GM21447 (cell line): Measurements from ENCODE around the gene EXOC3L4.
A peak's percentile ranks its signal among the peaks of the same experiment; 100 is the strongest.

Experiments used
- ATAC-seq: cut with Tn5 transposase; IDR thresholded peaks from one replicate; pipeline ENCODE4 v1.9.1; 2021; ENCODE audit not compliant: unreplicated experiment

The EXOC3L4 gene

GRCh38 chr14:103130017-103130764, 35.7 kb downstream of the EXOC3L4 start:
- ATAC-seq, result no peak

DNA sequence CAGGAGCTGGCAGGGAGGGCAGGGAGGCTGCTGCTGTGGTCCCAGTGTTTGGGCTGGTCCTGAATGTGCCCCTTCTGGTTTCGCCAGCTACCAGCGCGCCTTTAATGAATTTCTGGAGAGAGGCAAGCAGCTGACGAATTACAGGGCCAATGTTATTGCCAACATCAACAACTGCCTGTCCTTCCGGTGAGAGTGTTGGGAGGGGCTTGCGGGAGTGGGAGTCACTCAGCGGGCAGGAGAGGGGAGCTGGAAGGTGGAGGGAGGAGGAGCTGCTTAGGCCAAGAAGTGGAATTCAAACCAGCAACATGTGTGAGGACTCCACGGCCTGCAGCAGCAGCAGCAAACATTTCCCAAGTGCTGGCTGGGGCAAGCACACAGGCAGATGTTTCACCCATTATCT, 36.4 kb downstream of the EXOC3L4 start:
- no peak for ATAC-seq

DNA sequence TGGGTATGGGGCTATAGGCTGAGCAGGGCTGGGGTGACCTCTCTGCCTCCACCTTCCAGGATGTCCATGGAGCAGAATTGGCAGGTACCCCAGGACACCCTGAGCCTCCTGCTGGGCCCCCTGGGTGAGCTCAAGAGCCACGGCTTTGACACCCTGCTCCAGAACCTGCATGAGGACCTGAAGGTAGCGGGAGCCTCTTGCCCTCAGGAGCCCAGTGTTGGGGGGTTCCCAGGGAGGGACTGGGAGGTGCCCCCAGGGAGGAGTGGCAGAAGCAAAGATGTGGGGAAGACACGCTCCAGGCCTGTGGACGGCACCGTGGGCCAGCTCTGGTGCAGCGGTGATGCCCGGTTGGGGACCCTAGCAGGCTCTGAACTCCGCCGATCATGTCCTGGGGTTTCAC, 37.1 kb downstream of the EXOC3L4 start:
- ATAC-seq, result no peak

DNA sequence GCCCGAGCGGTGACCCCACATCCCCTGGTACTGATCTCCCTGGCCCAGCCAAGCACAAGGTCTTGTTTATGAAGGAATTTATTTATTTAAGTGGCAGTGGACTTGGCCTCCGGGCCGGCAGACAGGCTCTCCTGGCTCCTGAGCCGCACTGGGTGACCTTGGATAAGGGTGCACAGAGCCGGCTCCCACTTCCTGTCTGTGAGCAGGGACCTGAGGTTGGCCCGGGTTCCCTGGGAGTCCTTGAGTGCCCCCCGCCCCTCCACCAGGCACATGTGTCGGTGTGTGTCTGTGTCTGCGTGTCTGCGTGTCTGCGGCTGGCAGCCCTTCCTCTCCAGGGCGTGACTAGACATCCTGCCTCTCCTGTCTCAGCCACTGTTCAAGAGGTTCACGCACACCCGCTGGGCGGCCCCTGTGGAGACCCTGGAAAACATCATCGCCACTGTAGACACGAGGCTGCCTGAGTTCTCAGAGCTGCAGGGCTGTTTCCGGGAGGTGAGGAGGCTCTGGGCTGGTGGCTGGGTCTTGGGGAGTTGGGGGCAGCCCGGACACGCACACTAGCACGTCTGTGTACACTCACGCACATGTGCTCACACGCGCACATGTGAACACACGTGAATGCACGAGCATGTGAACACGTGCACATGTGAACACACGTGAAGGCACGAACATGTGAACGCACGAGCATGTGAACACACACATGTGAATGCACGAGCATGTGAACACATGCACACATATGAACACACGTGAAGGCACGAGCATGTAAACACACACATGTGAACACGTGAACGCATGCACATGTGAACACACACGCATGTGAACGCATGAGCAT, 38.1 kb downstream of the EXOC3L4 start:
- ATAC-seq, result no peak

DNA sequence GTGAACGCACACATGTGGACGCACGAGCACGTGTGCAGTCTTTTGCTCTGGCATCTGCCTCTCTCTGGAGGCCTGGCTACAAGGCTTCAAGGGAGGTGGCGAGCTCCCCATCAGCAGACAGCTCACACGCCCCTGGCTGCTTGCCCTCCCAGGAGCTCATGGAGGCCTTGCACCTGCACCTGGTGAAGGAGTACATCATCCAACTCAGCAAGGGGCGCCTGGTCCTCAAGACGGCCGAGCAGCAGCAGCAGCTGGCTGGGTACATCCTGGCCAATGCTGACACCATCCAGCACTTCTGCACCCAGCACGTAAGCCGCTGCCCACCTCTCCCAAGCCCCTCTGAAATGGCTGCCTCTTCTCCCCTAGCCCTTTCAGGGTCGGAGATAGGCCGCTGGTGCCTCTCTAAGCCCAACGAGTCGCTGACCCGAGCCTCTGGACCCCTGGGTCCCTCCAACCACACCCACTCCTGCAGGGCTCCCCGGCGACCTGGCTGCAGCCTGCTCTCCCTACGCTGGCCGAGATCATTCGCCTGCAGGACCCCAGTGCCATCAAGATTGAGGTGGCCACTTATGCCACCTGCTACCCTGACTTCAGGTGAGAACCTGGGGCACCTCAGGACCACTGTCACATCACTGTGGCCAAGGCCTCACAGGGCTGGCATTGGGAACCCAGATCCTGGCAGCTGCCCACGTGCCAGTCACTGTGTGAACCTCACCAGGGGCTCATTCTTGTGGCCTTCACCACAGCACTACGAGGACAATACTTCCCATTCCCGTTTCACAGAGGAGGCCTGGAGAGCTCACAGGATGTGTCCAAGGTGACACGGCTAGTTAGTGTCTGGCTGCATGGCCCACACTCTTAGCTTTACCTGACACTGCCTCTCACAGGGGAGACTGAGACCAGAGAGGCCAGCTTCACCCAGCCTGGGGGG, 39.0 kb downstream of the EXOC3L4 start:
- no peak for ATAC-seq

DNA sequence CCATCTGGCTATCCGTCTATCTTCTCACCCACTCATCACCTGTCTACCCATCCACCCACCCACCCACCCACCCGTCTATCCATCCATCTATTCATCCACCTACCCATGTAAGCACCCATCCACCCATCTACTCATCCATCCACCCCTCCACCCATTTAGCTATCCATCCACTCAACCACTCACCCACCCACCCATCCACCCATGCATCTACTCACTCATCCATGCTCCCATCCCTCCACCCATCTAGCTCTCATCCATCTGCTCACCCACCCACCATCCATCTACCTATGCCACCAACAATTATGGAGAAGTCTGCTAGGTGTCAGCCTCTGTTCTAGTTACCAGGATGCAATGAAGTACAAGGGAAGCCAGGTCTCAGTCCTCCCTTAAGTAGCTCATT, 39.9 kb downstream of the EXOC3L4 start:
- no peak for ATAC-seq

- no peak for ATAC-seq
Measured at GRCh38 chr14:103134919-103135318, 40.4 kb downstream of the EXOC3L4 start.

DNA sequence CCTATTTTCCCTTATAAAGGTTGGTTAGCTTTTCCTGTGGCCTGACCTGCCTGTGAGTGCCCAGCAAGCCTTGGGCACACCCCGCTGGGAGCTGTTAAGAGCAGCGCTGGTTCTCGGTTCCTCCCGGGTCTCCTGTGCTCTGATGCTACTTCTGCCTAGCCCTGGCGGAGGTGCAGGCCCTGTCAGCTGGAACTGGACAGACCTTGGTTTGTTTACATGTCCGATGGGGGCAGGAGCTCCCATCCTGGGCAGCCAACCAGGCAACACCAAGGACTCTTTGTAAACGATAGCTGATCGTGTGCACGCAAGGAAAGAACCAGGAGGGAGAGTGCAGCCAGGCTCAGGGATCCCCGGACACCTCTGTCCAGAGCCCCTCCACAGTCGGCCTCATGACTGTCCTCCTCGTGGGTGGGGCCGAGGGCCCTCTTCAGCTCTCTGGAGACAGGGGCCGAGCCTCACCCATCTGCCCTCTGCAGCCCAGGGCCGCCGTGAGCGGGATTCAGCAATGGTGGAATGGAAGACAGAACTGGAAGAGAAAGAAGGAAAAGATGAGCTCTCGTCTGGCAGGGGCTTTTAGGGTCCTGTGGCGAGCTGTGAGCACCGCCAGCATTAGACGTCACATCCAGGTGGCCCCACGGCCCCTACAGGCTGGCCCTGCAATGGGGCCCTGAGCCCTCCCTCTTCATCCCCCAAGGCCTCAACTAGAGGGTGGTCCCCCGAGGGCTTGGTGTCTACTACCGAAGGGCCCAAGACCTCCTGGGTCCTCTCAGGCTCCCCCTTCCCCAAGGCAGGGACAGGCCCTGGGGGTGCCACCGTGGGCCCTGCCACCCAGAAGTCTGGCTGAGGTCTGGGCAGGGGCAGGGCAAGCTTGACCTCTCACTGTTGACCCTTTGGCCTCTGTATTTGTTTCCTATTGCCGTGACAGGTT, 41.1 kb downstream of the EXOC3L4 start:
- no peak for ATAC-seq

- ATAC-seq, result no peak
Measured at GRCh38 chr14:103136388-103137271, 42.1 kb downstream of the EXOC3L4 start.

DNA sequence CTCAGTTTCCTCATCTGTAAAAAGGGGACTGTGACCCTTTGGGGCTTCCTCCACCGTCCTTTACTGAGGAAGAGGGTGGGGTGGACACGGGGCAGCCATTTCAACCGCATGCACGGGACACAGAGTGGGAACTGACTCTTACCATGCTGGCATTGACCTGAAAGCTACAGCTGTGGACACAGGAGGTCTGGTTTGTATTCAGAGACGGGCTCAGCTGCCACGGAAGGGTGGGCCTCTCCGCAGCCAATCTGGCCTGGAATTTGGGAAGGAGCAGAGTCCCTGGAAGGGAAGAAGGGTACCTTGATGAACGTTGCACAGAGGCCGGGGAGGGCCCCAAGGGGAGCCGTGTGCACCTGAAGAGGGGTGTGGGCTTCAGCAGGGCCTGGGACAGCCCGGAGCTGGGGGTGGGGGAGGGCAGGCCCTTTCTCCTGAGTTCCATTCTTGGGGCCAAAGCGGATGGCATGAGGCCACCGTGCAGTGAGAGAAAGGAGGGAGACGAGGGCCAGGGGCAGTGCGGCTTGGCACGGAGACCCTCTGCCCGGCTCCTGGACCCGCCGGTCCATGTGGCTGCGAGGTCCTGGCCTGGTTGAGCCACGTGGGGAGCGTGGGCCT, 43.3 kb downstream of the EXOC3L4 start:
- no peak for ATAC-seq

DNA sequence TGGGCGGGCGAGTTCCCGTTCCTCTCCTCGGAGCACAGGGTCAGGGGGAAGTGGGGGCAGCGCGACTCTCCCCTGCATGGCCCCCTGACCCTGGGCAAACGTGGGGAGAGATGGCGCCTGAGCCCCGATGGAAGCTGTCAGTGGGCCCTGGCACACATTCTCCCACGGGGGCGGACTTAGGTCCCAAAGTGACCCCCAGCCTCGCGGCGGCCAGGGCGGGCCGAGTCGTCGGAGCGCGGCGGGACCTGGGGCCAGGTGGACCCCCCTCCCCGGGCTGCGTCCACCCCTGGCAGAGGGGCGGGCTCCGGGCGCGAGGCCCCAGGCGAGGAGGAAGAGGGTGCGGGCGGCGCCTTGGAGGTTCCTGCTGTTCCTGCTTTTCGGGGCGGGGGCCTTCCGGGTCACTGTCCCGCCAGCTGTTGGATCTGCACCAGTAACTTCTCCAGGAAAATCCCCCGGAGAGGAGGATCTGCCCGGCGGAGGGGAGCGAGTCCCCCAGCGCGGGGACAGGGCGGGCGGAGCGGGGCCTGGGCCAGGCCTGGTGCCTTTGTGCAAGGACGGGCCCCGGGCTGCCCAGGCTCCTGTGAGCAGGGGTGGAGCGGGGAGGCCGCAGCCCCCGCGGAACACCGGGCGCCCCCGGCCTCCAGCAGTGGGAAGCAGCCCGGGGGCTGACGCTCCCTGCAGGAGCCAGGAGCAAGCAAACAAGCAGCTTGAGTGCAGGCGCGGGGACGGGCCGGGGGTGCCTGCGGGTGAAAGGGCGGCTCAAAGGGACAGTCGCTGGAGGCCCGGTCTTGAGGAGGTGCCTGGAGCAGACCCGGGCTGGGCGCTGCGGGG, 44.0 kb downstream of the EXOC3L4 start:
- no peak for ATAC-seq

GRCh38 chr14:103139132-103140025, 44.9 kb downstream of the EXOC3L4 start:
- no peak for ATAC-seq

- ATAC-seq, result peak; percentile 65
Measured at GRCh38 chr14:103140316-103141109, 46.0 kb downstream of the EXOC3L4 start.

DNA sequence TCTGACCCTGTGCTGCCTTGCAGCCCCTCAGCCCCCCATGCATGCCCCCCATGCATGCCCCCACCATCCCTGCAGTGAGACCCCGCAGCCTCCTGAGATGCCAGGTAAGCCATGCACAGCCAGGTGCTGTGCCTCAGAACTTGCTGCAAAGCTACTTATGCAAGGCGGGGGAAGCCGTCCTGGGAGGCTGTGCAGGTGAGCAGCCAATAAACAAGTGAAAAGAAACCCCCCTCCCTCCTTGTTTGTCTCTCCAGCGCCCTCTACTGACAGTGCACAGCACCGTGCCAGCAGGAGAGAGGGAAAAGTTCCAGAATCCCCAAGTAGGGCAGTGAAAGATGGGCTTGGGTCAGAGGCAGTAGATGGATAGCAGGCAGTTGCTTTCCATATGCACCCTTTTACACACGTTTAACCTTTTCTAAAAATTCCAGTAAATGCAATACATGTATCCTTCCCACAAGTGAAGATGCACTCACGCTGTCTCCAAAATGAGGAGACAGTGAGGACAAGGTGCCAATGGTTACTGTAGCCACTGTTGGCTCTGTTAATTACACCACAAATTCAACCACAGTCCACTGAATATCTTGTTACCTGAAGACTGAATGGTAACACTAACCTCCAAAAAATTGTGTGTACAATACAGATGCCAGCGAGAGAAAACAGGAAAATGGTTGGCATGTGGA, 46.7 kb downstream of the EXOC3L4 start:
- no peak for ATAC-seq

DNA sequence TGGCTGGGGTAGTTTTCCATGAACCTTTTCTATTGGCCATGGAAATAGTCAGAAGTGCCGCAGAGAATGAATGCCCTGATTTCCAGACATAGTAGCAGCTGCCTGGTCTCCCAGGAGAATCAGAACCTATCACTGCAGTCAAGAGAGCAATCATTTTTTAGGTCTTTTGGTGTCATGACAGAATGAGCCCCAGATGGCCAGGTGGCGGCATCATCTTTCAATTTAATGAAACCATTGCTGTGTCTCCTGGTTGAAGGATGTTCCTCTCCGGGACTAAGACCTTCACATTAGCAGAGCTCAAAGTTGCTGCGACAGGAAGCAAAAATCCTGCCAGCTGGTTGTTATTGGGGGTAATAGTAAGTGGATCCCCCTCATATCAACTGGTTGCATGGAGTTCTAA, 47.5 kb downstream of the EXOC3L4 start:
- ATAC-seq, result no peak
